Testis (tissue), 2 donors: Measurements from ENCODE around the gene ANKRD2.
"Not testable (repeated sequence)": the region's sequence is repeated elsewhere in the genome, so short reads cannot be mapped to it uniquely, and the experiment has no call there.

Source experiments
- POLR2A ChIP-seq: fragments of 450-650 bp; IDR thresholded peaks from one replicate; pipeline ENCODE4 v1.6.1; 2017; ENCODE audit warnings: antibody characterized with exemption, mild to moderate bottlenecking, moderate library complexity
- TF ChIP-seq, protein P1 (sequence below), 3 experiments: fragments of 450-650 bp in 2 of 3; fragments of 200-600 bp in 1 of 3; sonication (generic) in 1 of 3; IDR thresholded peaks; one replicate each; pipeline ENCODE4 v1.5.1; 2016 to 2019; ENCODE audit warnings: antibody characterized with exemption in 3 of 3, mild to moderate bottlenecking in 2 of 3, moderate library complexity in 1 of 3

DNA sequence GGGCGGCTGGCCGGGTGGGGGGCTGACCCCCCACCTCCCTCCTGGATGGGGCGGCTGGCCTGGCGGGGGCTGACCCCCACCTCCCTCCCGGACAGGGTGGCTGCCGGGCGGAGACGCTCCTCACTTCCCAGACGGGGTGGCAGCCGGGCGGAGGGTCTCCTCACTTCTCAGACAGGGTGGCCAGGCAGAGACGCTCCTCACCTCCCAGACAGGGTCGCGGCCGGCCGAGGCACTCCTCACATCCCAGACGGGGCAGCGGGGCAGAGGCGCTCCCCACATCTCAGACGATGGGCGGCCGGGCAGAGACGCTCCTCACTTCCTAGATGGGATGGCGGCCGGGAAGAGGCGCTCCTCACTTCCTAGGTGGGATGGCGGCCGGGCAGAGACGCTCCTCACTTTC is 43.7 kb upstream of the ANKRD2 start:
- TF ChIP-seq, protein P1, sequence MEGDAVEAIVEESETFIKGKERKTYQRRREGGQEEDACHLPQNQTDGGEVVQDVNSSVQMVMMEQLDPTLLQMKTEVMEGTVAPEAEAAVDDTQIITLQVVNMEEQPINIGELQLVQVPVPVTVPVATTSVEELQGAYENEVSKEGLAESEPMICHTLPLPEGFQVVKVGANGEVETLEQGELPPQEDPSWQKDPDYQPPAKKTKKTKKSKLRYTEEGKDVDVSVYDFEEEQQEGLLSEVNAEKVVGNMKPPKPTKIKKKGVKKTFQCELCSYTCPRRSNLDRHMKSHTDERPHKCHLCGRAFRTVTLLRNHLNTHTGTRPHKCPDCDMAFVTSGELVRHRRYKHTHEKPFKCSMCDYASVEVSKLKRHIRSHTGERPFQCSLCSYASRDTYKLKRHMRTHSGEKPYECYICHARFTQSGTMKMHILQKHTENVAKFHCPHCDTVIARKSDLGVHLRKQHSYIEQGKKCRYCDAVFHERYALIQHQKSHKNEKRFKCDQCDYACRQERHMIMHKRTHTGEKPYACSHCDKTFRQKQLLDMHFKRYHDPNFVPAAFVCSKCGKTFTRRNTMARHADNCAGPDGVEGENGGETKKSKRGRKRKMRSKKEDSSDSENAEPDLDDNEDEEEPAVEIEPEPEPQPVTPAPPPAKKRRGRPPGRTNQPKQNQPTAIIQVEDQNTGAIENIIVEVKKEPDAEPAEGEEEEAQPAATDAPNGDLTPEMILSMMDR (IDR thresholded peaks at IDR 0.05): not testable (repeated sequence)
- TF ChIP-seq POLR2A: not testable (repeated sequence)
